H1 (cell line): ENCODE results near the gene EIF4E. TPM values are rescaled to one million over a fixed set of nuclear protein-coding genes. Genes with fewer than 3 reads are reported as not detected.

Experiments
- CTCF ChIA-PET: fragments of 300-600 bp; sonication (Branson Sonifier 250); formaldehyde crosslinking; loops from one replicate; lab custom pipeline; 2021; ENCODE audit not compliant: partially characterized antibody; lab: Charles Lee
- POLR2A ChIA-PET: fragments of 300-600 bp; sonication (Branson Sonifier 250); formaldehyde crosslinking; loops from one replicate; lab custom pipeline; 2021; ENCODE audit warnings: inconsistent platforms; ENCODE audit not compliant: partially characterized antibody; lab: Charles Lee
- DNase-seq, 2 experiments: peaks; one replicate each; pipeline versions ENCODE4 v3.0.0 to v3.0.0-alpha.2; 2010 to 2022; ENCODE audit warnings: low spot score in 2 of 2, low read depth in 1 of 2, mixed read lengths in 1 of 2
- FAIRE-seq: peaks from 2 replicates; lab custom pipeline; 2011; peaks lifted over from hg19 to GRCh38; lab: Jason Lieb, UNC
- H2AFZ ChIP-seq: 2 replicates; pipeline ENCODE4 v1.8.1; 2012; ENCODE audit warnings: low read length, inconsistent platforms
- H2AK5ac ChIP-seq: 2 replicates; pipeline ENCODE4 v1.6.1; 2013; ENCODE audit warnings: low read depth, low read length
- H2BK120ac ChIP-seq: replicated peaks from 2 replicates; pipeline ENCODE3; 2013; ENCODE audit warnings: low read depth, low read length, inconsistent platforms
- H2BK12ac ChIP-seq: 2 replicates; pipeline ENCODE4 v1.6.1; 2013; ENCODE audit warnings: low read depth, low read length
- H2BK15ac ChIP-seq: 2 replicates; pipeline ENCODE4 v1.6.1; 2013; ENCODE audit warnings: low read length
- H2BK20ac ChIP-seq: 2 replicates; pipeline ENCODE4 v1.6.1; 2013; ENCODE audit warnings: low read length
- H2BK5ac ChIP-seq: 2 replicates; pipeline ENCODE4 v1.6.1; 2013; ENCODE audit warnings: low read depth, low read length
- H3K14ac ChIP-seq: 2 replicates; pipeline ENCODE4 v1.6.1; 2013; ENCODE audit warnings: inconsistent platforms; ENCODE audit not compliant: insufficient read length
- H3K18ac ChIP-seq: 2 replicates; pipeline ENCODE4 v1.6.1; 2013; ENCODE audit warnings: low read length; ENCODE audit errors: extremely low read depth
- H3K23ac ChIP-seq: 2 replicates; pipeline ENCODE4 v1.6.1; 2013; ENCODE audit warnings: inconsistent platforms; ENCODE audit not compliant: insufficient read length
- H3K23me2 ChIP-seq: 2 replicates; pipeline ENCODE4 v1.6.1; 2013; ENCODE audit warnings: low read depth, low read length
- H3K27ac ChIP-seq: 2 replicates; pipeline ENCODE4 v1.6.1; 2011; ENCODE audit warnings: low read depth, low read length, inconsistent platforms
- H3K27me3 ChIP-seq, 4 experiments: replicated peaks in 1 of 4; 1 replicate in 1 of 4; 2 replicates in 3 of 4; pipeline versions ENCODE4 v1.6.1 to v1.8.1; 2011 to 2013; ENCODE audit warnings: low read length in 3 of 4, mild to moderate bottlenecking in 3 of 4, inconsistent platforms in 2 of 4, mixed read lengths in 2 of 4, moderate library complexity in 1 of 4; ENCODE audit not compliant: control insufficient read depth in 3 of 4, insufficient read depth in 3 of 4; ENCODE audit errors: extremely low read depth in 1 of 4
- H3K36me3 ChIP-seq, 4 experiments: 2 replicates each; pipeline versions ENCODE4 v1.6.1 to v1.8.1; 2011 to 2013; ENCODE audit warnings: mild to moderate bottlenecking in 4 of 4, low read length in 3 of 4, moderate library complexity in 2 of 4, control low read depth in 1 of 4, inconsistent platforms in 1 of 4; ENCODE audit not compliant: insufficient read depth in 4 of 4, control insufficient read depth in 2 of 4
- H3K4ac ChIP-seq: replicated peaks from 2 replicates; pipeline ENCODE3; 2013; ENCODE audit warnings: low read length, low read depth, mixed read lengths, inconsistent platforms; ENCODE audit not compliant: insufficient read length
- H3K4me1 ChIP-seq, 4 experiments: replicated peaks in 1 of 4; 1 replicate in 1 of 4; 2 replicates in 3 of 4; pipeline versions ENCODE4 v1.6.1 to v1.8.1; 2011 to 2013; ENCODE audit warnings: low read length in 3 of 4, inconsistent platforms in 2 of 4, mixed read lengths in 1 of 4; ENCODE audit not compliant: insufficient read depth in 4 of 4, control insufficient read depth in 3 of 4
- H3K4me2 ChIP-seq, 2 experiments: 2 replicates each; pipeline versions ENCODE4 v1.6.1 to v1.8.1; 2011 to 2013; ENCODE audit warnings: low read depth in 2 of 2, low read length in 2 of 2, control low read depth in 1 of 2, inconsistent platforms in 1 of 2, mild to moderate bottlenecking in 1 of 2; ENCODE audit not compliant: insufficient read depth in 1 of 2
- H3K4me3 ChIP-seq, 4 experiments: fragments of 200-600, 300-600 bp in 1 of 4; sonication (generic), shearing (Covaris generic), sonication (Bioruptor Twin) in 1 of 4; 2 replicates each; pipeline versions ENCODE4 v1.5.1 to v1.8.1; 2011 to 2016; ENCODE audit warnings: low read length in 4 of 4, low read depth in 3 of 4, control low read depth in 2 of 4, inconsistent platforms in 2 of 4, mild to moderate bottlenecking in 2 of 4, mixed read lengths in 1 of 4, moderate library complexity in 1 of 4; ENCODE audit not compliant: insufficient read depth in 2 of 4; ENCODE audit errors: extremely low read depth in 1 of 4
- H3K56ac ChIP-seq: replicated peaks from 2 replicates; pipeline ENCODE3; 2013; ENCODE audit warnings: low read depth, mild to moderate bottlenecking, mixed read lengths, low read length, inconsistent platforms; ENCODE audit not compliant: insufficient read length
- H3K79me1 ChIP-seq: 2 replicates; pipeline ENCODE4 v1.6.1; 2013; ENCODE audit warnings: low read depth, low read length, control low read depth
- H3K79me2 ChIP-seq, 2 experiments: 2 replicates each; pipeline versions ENCODE4 v1.6.1 to v1.8.1; 2012 to 2013; ENCODE audit warnings: low read length in 2 of 2, mild to moderate bottlenecking in 2 of 2, inconsistent platforms in 1 of 2; ENCODE audit not compliant: insufficient read depth in 2 of 2, control insufficient read depth in 1 of 2
- H3K9ac ChIP-seq, 4 experiments: replicated peaks in 1 of 4; 1 replicate in 1 of 4; 2 replicates in 3 of 4; pipeline versions ENCODE4 v1.6.1 to v1.8.1; 2011 to 2013; ENCODE audit warnings: low read depth in 3 of 4, low read length in 3 of 4, control low read depth in 2 of 4, mild to moderate bottlenecking in 2 of 4, moderate library complexity in 2 of 4, inconsistent platforms in 1 of 4; ENCODE audit errors: extremely low read depth in 1 of 4
- H3K9me3 ChIP-seq, 2 experiments: 2 replicates each; pipeline versions ENCODE4 v1.6.1 to v1.8.1; 2012 to 2013; ENCODE audit warnings: mild to moderate bottlenecking in 2 of 2, moderate library complexity in 2 of 2, control low read depth in 1 of 2, inconsistent platforms in 1 of 2, low read depth in 1 of 2, low read length in 1 of 2, mixed read lengths in 1 of 2; ENCODE audit not compliant: insufficient read depth in 2 of 2
- H4K20me1 ChIP-seq, 2 experiments: replicated peaks in 1 of 2; 2 replicates each; pipeline versions ENCODE3 to v1.8.1; 2011 to 2013; ENCODE audit warnings: inconsistent platforms in 2 of 2, low read length in 2 of 2, mild to moderate bottlenecking in 1 of 2; ENCODE audit not compliant: insufficient read depth in 2 of 2, control insufficient read depth in 1 of 2
- H4K5ac ChIP-seq: 2 replicates; pipeline ENCODE4 v1.6.1; 2013; ENCODE audit warnings: low read length, low read depth, mixed read lengths, inconsistent platforms; ENCODE audit not compliant: insufficient read length
- H4K8ac ChIP-seq: 2 replicates; pipeline ENCODE4 v1.8.0; 2013; ENCODE audit warnings: mild to moderate bottlenecking, moderate library complexity, low read length, inconsistent platforms; ENCODE audit not compliant: insufficient read depth; ENCODE audit errors: extremely low read depth
- H4K91ac ChIP-seq: replicated peaks from 2 replicates; pipeline ENCODE3; 2013; ENCODE audit warnings: low read length, mixed read lengths, inconsistent platforms; ENCODE audit not compliant: insufficient read length
- JUND ChIP-seq: IDR thresholded peaks from 2 replicates; pipeline ENCODE4 v1.6.1; 2011; ENCODE audit warnings: mild to moderate bottlenecking, improper control_type of control experiment, low read length
- KDM1A ChIP-seq: fragments of 200-600, 300-600 bp; sonication (generic); IDR thresholded peaks from 2 replicates; pipeline ENCODE4 v1.7.1; 2016; ENCODE audit warnings: mild to moderate bottlenecking, low read length, borderline replicate concordance
- SIX5 ChIP-seq: IDR thresholded peaks from 2 replicates; pipeline ENCODE4 v1.6.1; 2011; ENCODE audit warnings: mild to moderate bottlenecking, low read depth, low read length
- polyA plus RNA-seq, 7 experiments: library from polyadenylated mRNA; depleted of rRNA in 3 of 7; stranded (reverse) in 5 of 7; unstranded in 2 of 7; fragments of >200 nt in 5 of 7; fragments of 200-250 nt in 2 of 7; gene quantifications; 1 replicate in 5 of 7; 2 replicates in 1 of 7; 4 replicates in 1 of 7; pipeline versions ENCODE4 v1.2.1 to v1.2.3, GENCODE V29; 2011 to 2013; ENCODE audit warnings: missing spikeins in 2 of 7, mixed read lengths in 2 of 7
- total RNA-seq: library from RNA; stranded (reverse); fragmentation: NEBNext Ultra II Directional; extraction: Animal tissue kit (Norgen Biotek cat#: 25700); gene quantifications from 2 replicates; pipeline ENCODE4 v1.2.1, GENCODE V29; 2021

The EIF4E gene
- total and polyA plus RNA-seq, 2 of the 8 experiments (the other 6 are each of a cell fraction or from before 2014, with no cell fraction given) = 59.6 to 185 TPM

GRCh38 chr4:98845960-98846359, 83.0 kb downstream of the EIF4E start:
- H3K23me2 ChIP-seq = no peaks in the 10 kb centered on the region
- no peak overlapping the region for H3K18ac ChIP-seq
- H2BK5ac ChIP-seq = no peak overlapping the region
- H2BK20ac ChIP-seq = no peak overlapping the region
- H3K14ac ChIP-seq = no peak overlapping the region
- H2BK15ac ChIP-seq = no peak overlapping the region
- no peaks in the 10 kb centered on the region for H3K79me2 ChIP-seq
- no peak overlapping the region for H3K4ac ChIP-seq
- H2BK120ac ChIP-seq = no peak overlapping the region
- no peak overlapping the region for H3K4me3 ChIP-seq
- H3K23ac ChIP-seq = no peak overlapping the region
- no peak overlapping the region for H3K4me2 ChIP-seq
- ChIA-PET CTCF (no interaction called here), POLR2A (no interaction called here)
- no peak overlapping the region for H2AFZ ChIP-seq
- no peaks in the 10 kb centered on the region for H4K20me1 ChIP-seq
- no peaks in the 10 kb centered on the region for H3K4me1 ChIP-seq
- H2BK12ac ChIP-seq = no peak overlapping the region
- H3K56ac ChIP-seq = no peak overlapping the region
- H3K9me3 ChIP-seq = peaks cover 19 to 21% of the 10 kb centered on the region in 2 experiments; a peak in 3 of 4 replicates
- H4K91ac ChIP-seq = no peak overlapping the region
- H3K79me1 ChIP-seq = no peaks in the 10 kb centered on the region
- H4K5ac ChIP-seq = no peak overlapping the region
- peaks cover 0 to 1% (median 0%) of the 10 kb centered on the region in 4 experiments; a peak in 1 of 7 replicates for H3K27me3 ChIP-seq
- H3K36me3 ChIP-seq = peaks cover 0 to 3% (median 0%) of the 10 kb centered on the region in 4 experiments; a peak in 3 of 8 replicates
- H3K9ac ChIP-seq = no peak overlapping the region
- H2AK5ac ChIP-seq = no peak overlapping the region
- DNase-seq (no peak), FAIRE-seq (no peak)
- no peak overlapping the region for H4K8ac ChIP-seq
- H3K27ac ChIP-seq = no peak overlapping the region
- TF ChIP-seq KDM1A (no peak), JUND (no peak), SIX5 (no peak)
